ENCODE data around the gene PCDHA13. TPM values are rescaled to one million over a fixed set of nuclear protein-coding genes. Genes with fewer than 3 reads are reported as not detected.

Gene PCDHA13
- total and polyA plus RNA-seq, 2 donors (not counting 1 experiment from before 2014, with no cell fraction given): 0.02 to 0.33 TPM

Other genes with a start within 250 kb of the PCDHA13 start
- 4.1 and 10.9 TPM in 2 replicates for gene CD14, start 248.9 kb upstream of the PCDHA13 start, total RNA-seq
- 0.32 and 0.45 TPM in 2 replicates for gene CD14, start 248.9 kb upstream of the PCDHA13 start, polyA plus RNA-seq
- 13.6 and 18.0 TPM in 2 replicates for gene TMCO6, start 242.7 kb upstream of the PCDHA13 start, total RNA-seq
- 6.6 and 7.6 TPM in 2 replicates for gene TMCO6, start 242.7 kb upstream of the PCDHA13 start, polyA plus RNA-seq
- gene NDUFA2, start 234.5 kb upstream of the PCDHA13 start, total RNA-seq: 39.8 and 64.9 TPM in 2 replicates
- 57.9 and 65.9 TPM in 2 replicates for gene NDUFA2, start 234.5 kb upstream of the PCDHA13 start, polyA plus RNA-seq
- gene IK, start 234.3 kb upstream of the PCDHA13 start, total RNA-seq: 96.6 and 96.9 TPM in 2 replicates
- gene IK, start 234.3 kb upstream of the PCDHA13 start, polyA plus RNA-seq: 155 and 170 TPM in 2 replicates
- 25.2 and 28.4 TPM in 2 replicates for gene WDR55, start 217.2 kb upstream of the PCDHA13 start, total RNA-seq
- gene WDR55, start 217.2 kb upstream of the PCDHA13 start, polyA plus RNA-seq: 18.8 and 22.1 TPM in 2 replicates
- under 0.01 and 0.33 TPM in 2 replicates for gene DND1, start 208.5 kb upstream of the PCDHA13 start, total RNA-seq
- 0.15 and 0.21 TPM in 2 replicates for gene DND1, start 208.5 kb upstream of the PCDHA13 start, polyA plus RNA-seq
- gene HARS1, start 190.8 kb upstream of the PCDHA13 start, total RNA-seq: 51.9 and 53.2 TPM in 2 replicates
- 85.8 and 110 TPM in 2 replicates for gene HARS1, start 190.8 kb upstream of the PCDHA13 start, polyA plus RNA-seq
- gene HARS2, start 190.7 kb upstream of the PCDHA13 start, total RNA-seq: 26.2 and 30.1 TPM in 2 replicates
- 27.1 and 27.8 TPM in 2 replicates for gene HARS2, start 190.7 kb upstream of the PCDHA13 start, polyA plus RNA-seq
- gene ZMAT2, start 181.7 kb upstream of the PCDHA13 start, total RNA-seq: 69.4 and 77.0 TPM in 2 replicates
- gene ZMAT2, start 181.7 kb upstream of the PCDHA13 start, polyA plus RNA-seq: 85.5 and 85.6 TPM in 2 replicates
- under 0.01 TPM in 2 replicates for gene PCDHA1, start 96.0 kb upstream of the PCDHA13 start, total RNA-seq
- 0.05 and 0.12 TPM in 2 replicates for gene PCDHA1, start 96.0 kb upstream of the PCDHA13 start, polyA plus RNA-seq
- gene PCDHA2, start 87.3 kb upstream of the PCDHA13 start, total RNA-seq: under 0.01 and 0.33 TPM in 2 replicates
- gene PCDHA2, start 87.3 kb upstream of the PCDHA13 start, polyA plus RNA-seq: 0.10 TPM in 1 of 2 replicates, not detected in the other
- 0.26 and 1.2 TPM in 2 replicates for gene PCDHA3, start 81.1 kb upstream of the PCDHA13 start, total RNA-seq
- 0.07 and 0.89 TPM in 2 replicates for gene PCDHA3, start 81.1 kb upstream of the PCDHA13 start, polyA plus RNA-seq
- gene PCDHA4, start 75.1 kb upstream of the PCDHA13 start, total RNA-seq: 0.51 and 1.2 TPM in 2 replicates
- 0.05 and 0.42 TPM in 2 replicates for gene PCDHA4, start 75.1 kb upstream of the PCDHA13 start, polyA plus RNA-seq
- 0.33 TPM in 1 of 2 replicates, not detected in the other for gene PCDHA5, start 60.5 kb upstream of the PCDHA13 start, total RNA-seq
- 0.01 and 0.24 TPM in 2 replicates for gene PCDHA5, start 60.5 kb upstream of the PCDHA13 start, polyA plus RNA-seq
- gene PCDHA6, start 54.2 kb upstream of the PCDHA13 start, total RNA-seq: 0.51 and 3.6 TPM in 2 replicates
- 0.11 and 2.8 TPM in 2 replicates for gene PCDHA6, start 54.2 kb upstream of the PCDHA13 start, polyA plus RNA-seq
- gene PCDHA7, start 47.9 kb upstream of the PCDHA13 start, total RNA-seq: 0.26 and 2.1 TPM in 2 replicates
- 0.10 and 2.5 TPM in 2 replicates for gene PCDHA7, start 47.9 kb upstream of the PCDHA13 start, polyA plus RNA-seq
- gene PCDHA8, start 40.9 kb upstream of the PCDHA13 start, total RNA-seq: under 0.01 and 0.33 TPM in 2 replicates
- gene PCDHA8, start 40.9 kb upstream of the PCDHA13 start, polyA plus RNA-seq: 0.01 and 0.33 TPM in 2 replicates
- gene PCDHA9, start 33.7 kb upstream of the PCDHA13 start, total RNA-seq: 0.26 and 0.33 TPM in 2 replicates
- 0.03 TPM in 1 of 2 replicates, not detected in the other for gene PCDHA9, start 33.7 kb upstream of the PCDHA13 start, polyA plus RNA-seq
- gene PCDHA10, start 26.2 kb upstream of the PCDHA13 start, total RNA-seq: 0.26 and 0.66 TPM in 2 replicates
- 0.09 and 2.0 TPM in 2 replicates for gene PCDHA10, start 26.2 kb upstream of the PCDHA13 start, polyA plus RNA-seq
- 0.51 and 0.66 TPM in 2 replicates for gene PCDHA11, start 13.2 kb upstream of the PCDHA13 start, total RNA-seq
- gene PCDHA11, start 13.2 kb upstream of the PCDHA13 start, polyA plus RNA-seq: 0.15 TPM in 1 of 2 replicates, not detected in the other
- gene PCDHA12, start 6.8 kb upstream of the PCDHA13 start, total RNA-seq: 0.26 and 0.50 TPM in 2 replicates
- gene PCDHA12, start 6.8 kb upstream of the PCDHA13 start, polyA plus RNA-seq: not detected in 2 replicates
- gene PCDHAC1, start 44.2 kb downstream of the PCDHA13 start, total RNA-seq: 0.51 and 0.66 TPM in 2 replicates
- 0.01 and 0.14 TPM in 2 replicates for gene PCDHAC1, start 44.2 kb downstream of the PCDHA13 start, polyA plus RNA-seq
- gene PCDHAC2, start 84.4 kb downstream of the PCDHA13 start, total RNA-seq: 1.7 and 2.6 TPM in 2 replicates
- 0.03 and 0.48 TPM in 2 replicates for gene PCDHAC2, start 84.4 kb downstream of the PCDHA13 start, polyA plus RNA-seq
- not detected in 2 replicates for gene PCDHB1, start 169.2 kb downstream of the PCDHA13 start, total RNA-seq
- gene PCDHB1, start 169.2 kb downstream of the PCDHA13 start, polyA plus RNA-seq: not detected in 2 replicates
- gene PCDHB2, start 212.5 kb downstream of the PCDHA13 start, total RNA-seq: 1.8 and 4.6 TPM in 2 replicates
- gene PCDHB2, start 212.5 kb downstream of the PCDHA13 start, polyA plus RNA-seq: 0.91 and 3.1 TPM in 2 replicates
- gene PCDHB3, start 218.3 kb downstream of the PCDHA13 start, total RNA-seq: 0.77 and 1.7 TPM in 2 replicates
- gene PCDHB3, start 218.3 kb downstream of the PCDHA13 start, polyA plus RNA-seq: 0.35 and 2.3 TPM in 2 replicates
- gene PCDHB4, start 239.7 kb downstream of the PCDHA13 start, total RNA-seq: 0.50 and 0.51 TPM in 2 replicates
- gene PCDHB4, start 239.7 kb downstream of the PCDHA13 start, polyA plus RNA-seq: 0.08 and 0.27 TPM in 2 replicates

Measured in fibroblast of lung (primary cell).